Stimulated activated CD8-positive, alpha-beta memory T cell treated with anti-CD3 and anti-CD28 coated beads, Interleukin-4, amount 100 ng/mL, for 24 hours (primary cell): ENCODE results near the gene S1PR1.
A peak's percentile ranks its signal among the peaks of the same experiment; 100 is the strongest.
"Not testable (repeated sequence)": the region's sequence is repeated elsewhere in the genome, so short reads cannot be mapped to it uniquely, and the experiment has no call there.

Source experiments
- DNase-seq: peaks from one replicate; pipeline ENCODE4 v3.0.0-alpha.2; 2020; ENCODE audit warnings: low read depth

S1PR1 gene

GRCh38 chr1:101236516-101237228 lies at the start of gene S1PR1:
TSS of gene S1PR1 (plus strand) at chr1:101237019. CDS start at chr1:101238985, 1,966 bp downstream.
- DNase-seq: peak; percentile 57

DNA sequence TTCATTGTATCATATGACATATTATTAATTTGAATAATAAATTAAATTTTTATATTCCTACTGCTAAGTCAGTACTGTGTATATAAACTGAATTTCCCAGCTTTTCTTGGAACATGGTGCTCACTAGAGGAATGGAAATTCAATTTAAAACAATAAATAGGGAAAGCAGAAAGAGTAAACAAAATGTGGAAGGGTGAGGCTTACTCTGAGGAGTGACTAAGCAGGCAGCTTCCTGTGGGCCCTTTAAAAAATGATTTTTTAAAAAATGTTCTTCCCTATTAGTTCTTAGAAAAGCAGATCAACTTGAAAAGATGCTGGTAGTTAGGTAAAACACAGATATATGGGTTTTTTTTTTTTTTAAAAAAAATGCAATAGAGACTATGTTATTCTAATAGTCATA lies 49.5 kb upstream of the S1PR1 start:
- no peak for DNase-seq

DNA sequence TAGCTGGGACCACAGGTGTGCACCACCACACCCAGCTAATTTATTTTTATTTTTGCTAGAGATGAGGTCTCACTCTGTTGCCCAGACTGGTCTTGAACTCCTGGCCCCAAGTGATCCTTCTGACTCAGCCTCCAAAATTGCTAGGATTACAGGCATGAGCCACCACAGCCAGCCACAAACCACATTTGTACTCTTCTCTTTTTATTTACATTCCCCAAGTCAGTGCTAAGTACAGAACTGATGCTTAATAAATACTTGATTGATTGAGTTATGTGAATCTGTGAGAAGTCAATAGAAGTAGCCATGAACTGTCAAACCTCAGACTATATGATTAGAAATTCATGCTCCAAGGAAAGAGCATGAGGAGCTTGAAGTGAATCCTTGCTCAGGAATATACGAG lies 48.5 kb upstream of the S1PR1 start:
- no peak for DNase-seq

DNA sequence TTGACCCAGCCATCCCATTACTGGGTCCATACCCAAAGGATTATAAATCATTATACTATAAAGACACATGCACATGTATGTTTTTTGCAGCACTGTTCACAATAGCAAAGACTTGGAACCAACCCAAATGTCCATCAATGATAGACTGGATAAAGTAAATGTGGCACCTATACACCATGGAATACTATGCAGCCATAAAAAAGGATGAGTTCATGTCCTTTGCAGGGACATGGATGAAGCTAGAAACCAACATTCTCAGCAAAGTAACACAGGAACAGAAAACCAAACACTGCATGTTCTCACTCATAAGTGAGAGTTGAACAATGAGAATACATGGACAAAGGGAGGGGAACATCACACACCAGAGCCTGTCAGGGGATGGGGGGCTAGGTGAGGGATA lies 47.9 kb upstream of the S1PR1 start:
- not testable (repeated sequence) for DNase-seq

DNA sequence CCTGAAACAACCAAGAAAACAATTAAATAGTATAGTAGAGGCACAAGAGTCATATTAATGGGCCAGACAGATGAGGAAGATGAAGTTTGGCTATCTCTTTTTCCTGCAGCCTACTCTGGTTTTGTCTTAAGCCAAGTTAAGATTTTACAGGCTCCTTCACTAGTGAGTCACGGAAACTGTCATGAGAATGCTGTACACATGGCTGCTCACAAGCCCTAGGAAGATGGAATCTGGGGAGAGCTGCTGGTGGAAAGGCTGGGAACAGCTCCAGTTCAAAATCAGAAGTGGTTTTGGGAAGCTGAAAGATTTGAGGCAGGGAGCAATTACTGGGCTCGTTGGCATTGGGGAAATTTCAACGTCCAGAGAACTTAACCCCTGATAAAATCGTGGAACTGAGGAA lies 46.4 kb upstream of the S1PR1 start:
- no peak for DNase-seq

DNA sequence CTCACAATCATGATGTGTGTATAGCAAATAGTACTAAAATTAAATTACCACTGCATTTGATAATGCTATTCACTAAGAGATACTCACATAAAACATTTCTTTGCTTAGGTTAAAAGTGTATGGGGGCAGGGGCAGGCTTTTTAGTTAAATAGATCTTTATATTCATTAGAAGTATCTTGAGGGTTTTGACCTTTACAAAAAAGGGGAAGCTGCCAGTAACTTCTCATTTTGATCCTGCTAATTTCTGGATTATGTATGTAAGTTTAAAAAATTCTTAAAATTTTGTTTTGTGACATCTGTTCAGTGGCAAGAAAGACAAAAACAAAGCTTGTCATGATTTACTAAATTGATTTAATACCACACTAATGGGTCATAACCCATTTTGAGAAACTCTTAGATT lies 45.8 kb upstream of the S1PR1 start:
- DNase-seq: no peak

- DNase-seq: no peak
These were observed 43.1 kb upstream of the S1PR1 start for GRCh38 chr1:101193733-101194169.

GRCh38 chr1:101194746-101195145 lies 42.1 kb upstream of the S1PR1 start:
- no peak for DNase-seq

DNA sequence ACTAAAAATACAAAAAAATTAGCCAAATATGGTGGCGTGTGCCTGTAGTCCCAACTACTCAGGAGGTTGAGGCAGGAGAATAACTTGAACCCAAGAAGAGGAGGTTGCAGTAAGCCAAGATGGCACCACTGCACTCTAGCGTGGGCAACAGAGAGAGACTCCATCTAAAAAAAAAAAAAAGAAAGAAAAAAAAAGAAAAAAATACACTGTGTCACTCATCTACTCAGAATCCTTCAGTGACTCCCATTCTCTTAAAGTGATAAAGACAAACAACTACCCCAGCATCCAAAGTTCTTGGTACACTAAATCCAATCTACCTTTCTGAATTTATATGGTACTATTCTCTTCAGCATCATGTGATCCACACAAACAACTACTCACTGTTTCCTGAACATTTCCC lies 40.2 kb upstream of the S1PR1 start:
- no peak for DNase-seq

DNA sequence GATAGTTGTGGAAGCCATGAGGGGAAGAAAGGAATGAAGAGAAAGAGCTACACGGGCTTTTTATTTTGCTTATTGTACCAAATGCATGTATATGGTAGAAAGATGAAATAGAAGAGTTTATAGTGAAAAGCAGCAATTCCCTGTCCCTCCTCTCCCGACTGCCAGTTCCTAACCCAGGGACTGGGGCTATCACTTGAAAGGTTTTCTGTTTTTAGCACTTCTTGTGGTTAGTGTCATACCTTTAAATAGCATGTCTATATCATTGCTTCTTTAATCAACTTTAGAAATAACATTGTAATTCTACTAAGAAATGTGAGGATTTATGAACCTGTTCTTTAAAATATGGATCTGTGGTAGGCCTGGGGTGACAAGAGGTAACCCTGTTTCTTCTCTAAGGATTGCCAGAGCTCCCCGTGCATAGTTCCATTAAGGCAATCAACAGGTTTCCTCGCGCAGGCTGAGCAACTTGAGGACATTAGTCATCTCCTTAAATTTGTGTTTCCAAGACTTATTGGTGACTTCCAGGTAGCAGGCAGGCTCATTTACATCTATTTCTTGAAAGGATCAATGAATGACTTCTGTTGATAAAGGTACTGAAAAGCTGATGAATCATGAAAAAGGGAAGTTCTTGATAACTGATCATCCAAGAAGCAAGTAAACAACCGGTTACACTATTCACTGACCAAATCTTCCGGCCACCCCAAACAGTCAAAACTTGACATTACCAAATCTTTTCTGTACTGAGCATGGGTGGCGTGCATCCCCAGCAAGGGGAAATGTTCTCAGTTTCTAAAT lies 37.8 kb upstream of the S1PR1 start:
- DNase-seq: no peak

DNA sequence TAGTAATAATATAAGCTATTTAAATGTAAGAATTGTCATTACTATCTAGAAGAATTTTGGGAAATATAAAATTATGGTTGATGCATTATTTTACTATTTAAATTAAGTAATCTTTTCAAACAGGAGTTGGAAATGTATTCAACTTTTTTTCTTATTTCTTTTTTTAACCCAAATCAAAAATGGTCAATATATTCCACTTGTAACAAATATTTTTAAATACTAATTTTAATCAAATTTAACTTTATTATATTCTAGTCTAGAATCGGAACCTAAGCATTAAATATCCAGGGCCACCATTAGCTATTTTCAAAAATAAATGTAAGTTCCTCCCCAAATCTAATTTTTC lies 37.2 kb upstream of the S1PR1 start:
- no peak for DNase-seq

DNA sequence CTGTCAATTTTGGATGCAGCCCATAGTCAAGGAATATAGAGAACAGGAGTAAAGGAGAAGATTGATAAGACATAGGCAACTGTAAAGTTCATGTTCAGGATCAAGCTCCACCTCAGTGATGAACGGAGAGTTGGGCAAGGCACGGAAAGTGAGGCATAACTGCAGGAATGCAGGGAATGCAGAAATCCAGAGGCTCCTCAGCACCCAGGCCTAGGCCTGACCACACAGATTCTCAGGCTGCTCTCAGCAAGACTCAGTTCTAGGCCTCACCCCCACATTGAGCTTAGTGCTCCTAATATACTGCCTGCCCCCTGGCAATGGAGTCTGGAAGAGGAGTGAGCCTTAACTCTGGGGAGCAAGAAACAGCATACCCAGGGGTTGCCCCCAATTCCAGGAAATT lies 36.3 kb upstream of the S1PR1 start:
- no peak for DNase-seq

- DNase-seq: no peak
These were observed 32.8 kb upstream of the S1PR1 start for GRCh38 chr1:101203820-101204540.

DNA sequence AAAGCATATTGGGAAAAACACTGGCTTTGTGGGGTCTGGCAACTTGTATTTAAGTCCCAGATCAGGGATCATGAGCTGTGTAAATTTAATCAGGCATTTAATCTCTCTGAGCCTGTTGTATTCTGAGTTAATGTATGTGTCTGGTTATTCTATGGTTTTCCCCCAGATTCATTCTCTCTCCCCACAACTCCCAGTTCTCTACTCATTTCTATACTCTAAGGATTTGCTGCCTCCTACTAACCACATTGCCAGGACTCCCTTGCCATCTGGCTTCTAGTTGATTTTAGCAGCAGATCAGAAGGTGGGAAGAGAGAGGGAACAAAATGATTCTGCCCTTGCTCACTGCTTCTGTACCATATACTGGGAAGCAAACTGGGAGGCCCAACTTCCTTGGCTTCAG lies 31.4 kb upstream of the S1PR1 start:
- DNase-seq: no peak

GRCh38 chr1:101206139-101206538 lies 30.7 kb upstream of the S1PR1 start:
- DNase-seq: not testable (repeated sequence)

DNA sequence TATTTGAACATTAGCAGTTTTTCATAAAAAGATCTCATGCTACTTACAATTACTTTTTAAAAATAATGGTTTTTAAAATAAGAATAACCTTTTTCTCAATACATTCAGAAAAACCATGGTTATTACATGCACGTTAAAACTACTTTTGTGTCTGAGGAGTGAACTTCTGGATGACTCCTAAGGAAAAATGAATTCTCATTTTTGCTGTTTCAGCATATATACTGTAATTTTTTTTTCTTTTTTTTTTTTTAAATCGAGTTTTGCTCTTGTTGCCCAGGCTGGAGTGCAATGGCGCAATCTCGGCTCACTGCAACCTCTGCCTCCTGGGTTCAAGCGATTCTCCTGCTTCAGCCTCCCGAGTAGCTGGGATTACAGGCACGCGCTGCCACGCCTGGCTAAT lies 29.5 kb upstream of the S1PR1 start:
- DNase-seq: not testable (repeated sequence)

- DNase-seq: no peak
These were observed 28.9 kb upstream of the S1PR1 start for GRCh38 chr1:101207891-101208290.

GRCh38 chr1:101215363-101216011 lies 21.3 kb upstream of the S1PR1 start:
- DNase-seq: no peak

- DNase-seq: no peak
These were observed 20.2 kb upstream of the S1PR1 start for GRCh38 chr1:101216623-101217022.

GRCh38 chr1:101217148-101217547 lies 19.7 kb upstream of the S1PR1 start:
- no peak for DNase-seq

DNA sequence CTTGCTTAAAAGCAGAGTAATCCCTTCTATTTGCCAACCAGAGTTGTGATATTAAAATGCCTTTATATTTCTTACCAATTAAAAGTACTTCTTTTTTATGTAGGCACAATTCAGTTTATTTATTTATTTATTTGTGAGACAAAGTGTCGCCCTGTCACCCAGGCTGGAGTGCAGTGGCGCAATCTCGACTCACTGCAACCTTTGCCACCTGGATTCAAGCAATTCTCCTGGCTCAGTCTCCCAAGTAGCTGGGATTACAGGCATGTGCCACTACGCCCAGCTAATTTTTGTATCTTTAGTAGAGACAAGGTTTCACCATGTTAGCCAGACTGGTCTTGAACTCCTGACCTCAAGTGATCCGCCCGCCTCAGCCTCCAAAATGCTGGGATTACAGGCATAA lies 17.9 kb upstream of the S1PR1 start:
- DNase-seq: not testable (repeated sequence)
